ENCODE measurements around the gene ANKFY1. TPM values are rescaled to one million over a fixed set of nuclear protein-coding genes. Genes with fewer than 3 reads are reported as not detected.

ANKFY1 gene
- total RNA-seq, 1 experiment from 2014 or later = 18.5 TPM

GRCh38 chr17:4170639-4171280 lies 93.0 kb downstream of the ANKFY1 start:
- ChIA-PET CTCF (no interaction called here), POLR2A (ENCODE audit: unreplicated experiment) (no interaction called here)
- DNase-seq (no peak), ATAC-seq (no peak)
- BruUV-seq (replicated peaks) = no TSS peak
- no peak overlapping the region for H3K4me2 ChIP-seq (ENCODE audit: low read length)
- no peak overlapping the region for H3K9ac ChIP-seq (ENCODE audit: low read length)
- H3K36me3 ChIP-seq (ENCODE audit: low read depth, low read length) = peaks cover 7% of the 10 kb centered on the region
- no peaks in the 10 kb centered on the region for H3K27me3 ChIP-seq (ENCODE audit: low read length)
- no peaks in the 10 kb centered on the region for H3K9me2 ChIP-seq (replicated peaks; ENCODE audit: low read length)
- H3K9me3 ChIP-seq (ENCODE audit: low read length) = no peaks in the 10 kb centered on the region
- H4K20me1 ChIP-seq (ENCODE audit: low read length) = no peaks in the 10 kb centered on the region
- intact Hi-C loops (cut with micrococcal nuclease) = no loop called here
- H3K4me3 ChIP-seq (ENCODE audit: low read length) = no peak overlapping the region
- H3K27ac ChIP-seq (ENCODE audit: low read length) = no peak overlapping the region
- H3F3A ChIP-seq (ENCODE audit: low read length, unreplicated experiment) = no peaks in the 10 kb centered on the region
- H3K4me1 ChIP-seq (ENCODE audit: insufficient read depth, low read length) = no peaks in the 10 kb centered on the region
- H3K79me2 ChIP-seq (ENCODE audit: low read length) = no peaks in the 10 kb centered on the region
- H2AFZ ChIP-seq (ENCODE audit: low read length) = no peak overlapping the region
- TF ChIP-seq, protein P1, sequence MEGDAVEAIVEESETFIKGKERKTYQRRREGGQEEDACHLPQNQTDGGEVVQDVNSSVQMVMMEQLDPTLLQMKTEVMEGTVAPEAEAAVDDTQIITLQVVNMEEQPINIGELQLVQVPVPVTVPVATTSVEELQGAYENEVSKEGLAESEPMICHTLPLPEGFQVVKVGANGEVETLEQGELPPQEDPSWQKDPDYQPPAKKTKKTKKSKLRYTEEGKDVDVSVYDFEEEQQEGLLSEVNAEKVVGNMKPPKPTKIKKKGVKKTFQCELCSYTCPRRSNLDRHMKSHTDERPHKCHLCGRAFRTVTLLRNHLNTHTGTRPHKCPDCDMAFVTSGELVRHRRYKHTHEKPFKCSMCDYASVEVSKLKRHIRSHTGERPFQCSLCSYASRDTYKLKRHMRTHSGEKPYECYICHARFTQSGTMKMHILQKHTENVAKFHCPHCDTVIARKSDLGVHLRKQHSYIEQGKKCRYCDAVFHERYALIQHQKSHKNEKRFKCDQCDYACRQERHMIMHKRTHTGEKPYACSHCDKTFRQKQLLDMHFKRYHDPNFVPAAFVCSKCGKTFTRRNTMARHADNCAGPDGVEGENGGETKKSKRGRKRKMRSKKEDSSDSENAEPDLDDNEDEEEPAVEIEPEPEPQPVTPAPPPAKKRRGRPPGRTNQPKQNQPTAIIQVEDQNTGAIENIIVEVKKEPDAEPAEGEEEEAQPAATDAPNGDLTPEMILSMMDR (conservative IDR thresholded peaks at IDR 0.05; ENCODE audit: low read depth, low read length) = no peak
- TF ChIP-seq EZH2 (IDR thresholded peaks at IDR 0.05; ENCODE audit: low read length, unreplicated experiment) (no peak), EZH2phosphoT487 (IDR thresholded peaks at IDR 0.05; ENCODE audit: borderline replicate concordance, low read length) (no peak)

DNA sequence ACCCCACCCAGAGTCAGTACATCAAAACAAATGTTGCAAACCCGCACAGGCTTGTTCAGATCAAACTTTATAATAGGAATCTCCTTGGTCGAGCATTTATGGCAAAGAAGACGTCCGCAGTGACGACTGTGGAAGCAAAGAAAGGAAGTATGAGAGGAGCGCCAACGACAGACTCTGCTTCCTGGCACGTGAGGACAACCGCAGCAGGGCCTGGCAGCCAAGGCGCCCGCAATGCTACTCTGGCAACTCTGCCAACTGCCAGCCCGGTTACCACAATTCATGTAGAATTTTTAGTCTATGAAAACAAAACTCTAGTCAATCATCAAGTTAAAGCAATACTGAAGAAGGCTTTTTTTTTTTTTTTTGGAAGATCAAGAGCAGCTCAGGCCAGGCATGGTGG lies 96.0 kb downstream of the ANKFY1 start:
- H2AFZ ChIP-seq (ENCODE audit: low read length) = no peak overlapping the region
- no TSS peak for BruUV-seq (replicated peaks)
- POLR2A ChIA-PET (ENCODE audit: unreplicated experiment) = no interaction called here
- CTCF ChIA-PET = no interaction called here
- H3K4me2 ChIP-seq (ENCODE audit: low read length) = no peak overlapping the region
- H3K4me1 ChIP-seq (ENCODE audit: insufficient read depth, low read length) = peaks cover 5% of the 10 kb centered on the region
- no peaks in the 10 kb centered on the region for H3F3A ChIP-seq (ENCODE audit: low read length, unreplicated experiment)
- no peaks in the 10 kb centered on the region for H3K9me2 ChIP-seq (replicated peaks; ENCODE audit: low read length)
- H3K4me3 ChIP-seq (ENCODE audit: low read length) = no peak overlapping the region
- intact Hi-C loops (cut with micrococcal nuclease) = no loop called here
- no peak overlapping the region for H3K9ac ChIP-seq (ENCODE audit: low read length)
- H3K9me3 ChIP-seq (ENCODE audit: low read length) = no peaks in the 10 kb centered on the region
- no peaks in the 10 kb centered on the region for H3K27me3 ChIP-seq (ENCODE audit: low read length)
- H3K36me3 ChIP-seq (ENCODE audit: low read depth, low read length) = peaks cover 7% of the 10 kb centered on the region
- DNase-seq (no peak), ATAC-seq (no peak)
- no peaks in the 10 kb centered on the region for H3K79me2 ChIP-seq (ENCODE audit: low read length)
- H4K20me1 ChIP-seq (ENCODE audit: low read length) = no peaks in the 10 kb centered on the region
- H3K27ac ChIP-seq (ENCODE audit: low read length) = no peak overlapping the region
- TF ChIP-seq EZH2 (IDR thresholded peaks at IDR 0.05; ENCODE audit: low read length, unreplicated experiment) (no peak), EZH2phosphoT487 (IDR thresholded peaks at IDR 0.05; ENCODE audit: borderline replicate concordance, low read length) (no peak)
- TF ChIP-seq, protein P1 (conservative IDR thresholded peaks at IDR 0.05; ENCODE audit: low read depth, low read length) = no peak

- TF ChIP-seq, protein P1 (conservative IDR thresholded peaks at IDR 0.05; ENCODE audit: low read depth, low read length) = no peak
- Histone ChIP-seq H3K4me2 (ENCODE audit: low read length) (no peak overlapping the region), H3K9ac (ENCODE audit: low read length) (no peak overlapping the region), H2AFZ (ENCODE audit: low read length) (no peak overlapping the region), H4K20me1 (ENCODE audit: low read length) (no peaks in the 10 kb centered on the region), H3K9me2 (replicated peaks; ENCODE audit: low read length) (no peaks in the 10 kb centered on the region), H3K4me1 (ENCODE audit: insufficient read depth, low read length) (peaks cover 19% of the 10 kb centered on the region), H3F3A (ENCODE audit: low read length, unreplicated experiment) (peaks cover 5% of the 10 kb centered on the region), H3K36me3 (ENCODE audit: low read depth, low read length) (peaks cover 5% of the 10 kb centered on the region), H3K27ac (ENCODE audit: low read length) (no peak overlapping the region), H3K4me3 (ENCODE audit: low read length) (no peak overlapping the region), H3K27me3 (ENCODE audit: low read length) (no peaks in the 10 kb centered on the region), H3K79me2 (ENCODE audit: low read length) (no peaks in the 10 kb centered on the region), H3K9me3 (ENCODE audit: low read length) (no peaks in the 10 kb centered on the region)
- intact Hi-C loops (cut with micrococcal nuclease) = no loop called here
- no TSS peak for BruUV-seq (replicated peaks)
- ATAC-seq (no peak), DNase-seq (no peak)
- CTCF ChIA-PET = no interaction called here
- POLR2A ChIA-PET (ENCODE audit: unreplicated experiment) = no interaction called here
Measured at GRCh38 chr17:4166419-4166818, 97.4 kb downstream of the ANKFY1 start.

Data from PC-3 (cell line).